ENCODE results near the gene POLN. TPM values are rescaled to one million over a fixed set of nuclear protein-coding genes. Genes with fewer than 3 reads are reported as not detected.

The POLN gene
- total RNA-seq, 3 donors from 2014 or later (not counting 1 experiment from before 2014, with no cell fraction given): 2.6 to 6.9 (median 3.3) TPM

DNA sequence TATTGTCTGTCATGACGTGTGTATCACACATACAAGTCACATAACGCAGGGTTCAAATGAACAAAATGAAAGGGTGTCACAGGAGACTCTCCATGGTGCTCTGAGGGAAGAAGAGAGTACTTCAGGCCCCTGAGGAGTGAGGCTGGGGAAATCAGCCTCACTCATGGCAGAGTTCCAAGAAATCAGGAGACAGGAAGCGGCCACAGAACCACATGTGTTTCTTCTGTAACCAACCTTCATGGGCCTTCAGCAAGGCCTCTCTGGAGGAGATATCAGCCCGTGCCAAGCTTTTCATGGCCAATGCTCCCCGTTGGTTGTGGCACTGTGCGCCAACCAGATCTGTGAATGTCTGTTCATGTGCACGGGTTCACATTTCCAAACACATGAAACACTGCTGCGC is 106.8 kb downstream of the POLN start:
- Mint-ChIP-seq H3K27me3 (ENCODE audit: low read depth in 2 of 2) (peaks cover 5 to 34% of the 10 kb centered on the region in 2 donors), H3K4me1 (peaks cover 12 to 13% of the 10 kb centered on the region in 2 donors), H3K4me3 (no peak overlapping the region), H3K9me3 (peaks cover 4% of the 10 kb centered on the region in 2 donors), H3K27ac (no peak overlapping the region), H3K36me3 (peaks cover 18% of the 10 kb centered on the region)
- Histone ChIP-seq H3K9me3 (ENCODE audit: control insufficient read depth, insufficient read depth, low read length) (peaks cover 4% of the 10 kb centered on the region), H3K27me3 (ENCODE audit: control insufficient read depth, insufficient read depth, low read length) (no peaks in the 10 kb centered on the region), H3K36me3 (ENCODE audit: control insufficient read depth, insufficient read depth, low read length) (no peaks in the 10 kb centered on the region), H3K4me3 (ENCODE audit: low read length) (no peak overlapping the region), H3K4me1 (ENCODE audit: control insufficient read depth, insufficient read depth, low read length) (peaks cover 8% of the 10 kb centered on the region), H3K27ac (ENCODE audit: low read length) (no peak overlapping the region)
- DNase-seq (peak in 1 of 2 donors; percentile 63), ATAC-seq (peak in 1 of 3 donors; percentile 53)
- WGBS (ENCODE audit: insufficient coverage): 22% methylated on average over 8 of the region's 8 CpGs
- TF ChIP-seq, protein P1, sequence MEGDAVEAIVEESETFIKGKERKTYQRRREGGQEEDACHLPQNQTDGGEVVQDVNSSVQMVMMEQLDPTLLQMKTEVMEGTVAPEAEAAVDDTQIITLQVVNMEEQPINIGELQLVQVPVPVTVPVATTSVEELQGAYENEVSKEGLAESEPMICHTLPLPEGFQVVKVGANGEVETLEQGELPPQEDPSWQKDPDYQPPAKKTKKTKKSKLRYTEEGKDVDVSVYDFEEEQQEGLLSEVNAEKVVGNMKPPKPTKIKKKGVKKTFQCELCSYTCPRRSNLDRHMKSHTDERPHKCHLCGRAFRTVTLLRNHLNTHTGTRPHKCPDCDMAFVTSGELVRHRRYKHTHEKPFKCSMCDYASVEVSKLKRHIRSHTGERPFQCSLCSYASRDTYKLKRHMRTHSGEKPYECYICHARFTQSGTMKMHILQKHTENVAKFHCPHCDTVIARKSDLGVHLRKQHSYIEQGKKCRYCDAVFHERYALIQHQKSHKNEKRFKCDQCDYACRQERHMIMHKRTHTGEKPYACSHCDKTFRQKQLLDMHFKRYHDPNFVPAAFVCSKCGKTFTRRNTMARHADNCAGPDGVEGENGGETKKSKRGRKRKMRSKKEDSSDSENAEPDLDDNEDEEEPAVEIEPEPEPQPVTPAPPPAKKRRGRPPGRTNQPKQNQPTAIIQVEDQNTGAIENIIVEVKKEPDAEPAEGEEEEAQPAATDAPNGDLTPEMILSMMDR (IDR thresholded peaks at IDR 0.05): no peak
- intact Hi-C loops (cut with micrococcal nuclease): no loop called here

DNA sequence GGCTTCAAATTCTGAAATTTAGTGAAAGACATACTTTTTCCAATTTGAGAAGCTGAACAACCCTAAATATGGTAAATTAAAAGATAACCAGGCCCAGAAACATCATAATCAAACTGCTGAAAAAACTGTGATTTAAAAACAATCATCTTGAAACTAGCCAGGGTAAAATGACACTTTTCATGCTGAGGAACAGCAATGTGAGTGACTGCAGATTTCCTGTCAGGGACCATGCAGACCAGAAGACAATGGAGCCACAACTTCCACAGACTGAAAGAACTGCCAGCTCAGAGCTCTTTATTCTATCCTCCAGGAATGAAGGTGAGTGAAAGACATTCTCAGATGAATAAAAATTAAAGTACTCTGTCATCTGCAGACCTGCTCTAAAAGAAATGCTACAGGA is 109.5 kb downstream of the POLN start:
- peaks cover 9 to 34% of the 10 kb centered on the region in 2 donors for H3K27me3 Mint-ChIP-seq (ENCODE audit: low read depth in 2 of 2)
- Histone ChIP-seq H3K4me3 (ENCODE audit: low read length) (no peak overlapping the region), H3K27me3 (ENCODE audit: control insufficient read depth, insufficient read depth, low read length) (no peaks in the 10 kb centered on the region), H3K9me3 (ENCODE audit: control insufficient read depth, insufficient read depth, low read length) (peaks cover 4% of the 10 kb centered on the region), H3K36me3 (ENCODE audit: control insufficient read depth, insufficient read depth, low read length) (no peaks in the 10 kb centered on the region), H3K27ac (ENCODE audit: low read length) (no peak overlapping the region), H3K4me1 (ENCODE audit: control insufficient read depth, insufficient read depth, low read length) (peaks cover 8% of the 10 kb centered on the region)
- peaks cover 4% of the 10 kb centered on the region in 2 donors for H3K9me3 Mint-ChIP-seq
- TF ChIP-seq, protein P1 (IDR thresholded peaks at IDR 0.05): no peak
- H3K4me1 Mint-ChIP-seq: peaks cover 12 to 13% of the 10 kb centered on the region in 2 donors
- peaks cover 18% of the 10 kb centered on the region for H3K36me3 Mint-ChIP-seq
- H3K27ac Mint-ChIP-seq: no peak overlapping the region
- DNase-seq: no peak
- H3K4me3 Mint-ChIP-seq: no peak overlapping the region
- ATAC-seq: peak in 1 of 3 donors; percentile 45
- intact Hi-C loops (cut with micrococcal nuclease): no loop called here

DNA sequence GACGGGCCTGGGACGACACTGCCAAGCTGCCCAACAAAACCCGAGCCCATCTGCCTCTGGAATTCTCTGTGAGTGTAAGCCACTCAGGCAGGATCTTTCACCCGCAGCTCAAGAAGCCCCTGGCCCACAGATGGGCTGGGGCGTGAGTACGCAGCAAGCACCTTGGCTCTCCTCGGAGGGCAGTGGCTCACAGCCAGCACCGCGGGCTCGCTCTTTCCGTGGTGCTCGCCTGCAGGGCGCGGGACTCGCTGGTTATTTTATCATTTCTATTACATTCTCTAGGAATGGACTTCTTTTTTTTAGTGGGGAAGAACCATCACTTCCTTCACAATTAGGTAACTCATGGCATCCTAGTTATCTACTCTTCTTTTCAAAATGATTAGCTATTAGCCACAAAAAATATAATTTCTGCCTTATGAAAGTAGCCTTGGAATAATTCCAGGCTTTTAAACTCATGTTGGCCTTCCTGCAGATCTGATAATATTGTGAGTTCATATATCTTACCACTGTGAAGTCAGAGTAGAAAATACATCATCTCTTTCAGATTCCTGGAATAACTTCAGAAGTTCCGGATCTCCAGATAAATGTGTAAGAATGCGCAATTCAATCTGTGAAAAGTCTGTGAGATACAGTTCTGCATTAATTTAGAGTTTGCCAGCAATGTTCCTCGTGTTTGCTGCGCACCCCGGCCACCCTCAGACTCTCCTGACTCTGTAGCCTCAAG is 114.2 kb downstream of the POLN start:
- Mint-ChIP-seq H3K36me3 (peaks cover 10% of the 10 kb centered on the region), H3K27me3 (ENCODE audit: low read depth in 2 of 2) (peaks cover 3 to 6% of the 10 kb centered on the region in 2 donors), H3K27ac (no peak overlapping the region), H3K4me3 (no peak overlapping the region), H3K4me1 (no peaks in the 10 kb centered on the region), H3K9me3 (peaks cover 4% of the 10 kb centered on the region in 2 donors)
- H3K27ac ChIP-seq (ENCODE audit: low read length): no peak overlapping the region
- H3K27me3 ChIP-seq (ENCODE audit: control insufficient read depth, insufficient read depth, low read length): no peaks in the 10 kb centered on the region
- WGBS (ENCODE audit: insufficient coverage): 95% methylated on average over 16 of the region's 20 CpGs
- H3K4me3 ChIP-seq (ENCODE audit: low read length): no peak overlapping the region
- ATAC-seq: no peak
- intact Hi-C loops (cut with micrococcal nuclease): no loop called here
- TF ChIP-seq, protein P1 (IDR thresholded peaks at IDR 0.05): no peak
- H3K4me1 ChIP-seq (ENCODE audit: control insufficient read depth, insufficient read depth, low read length): no peaks in the 10 kb centered on the region
- no peaks in the 10 kb centered on the region for H3K36me3 ChIP-seq (ENCODE audit: control insufficient read depth, insufficient read depth, low read length)
- H3K9me3 ChIP-seq (ENCODE audit: control insufficient read depth, insufficient read depth, low read length): peaks cover 4% of the 10 kb centered on the region
- DNase-seq: no peak

Measured in natural killer cell (primary cell).